K562 (cell line): Measurements from ENCODE around the gene OR52A5. TPM values are rescaled to one million over a fixed set of nuclear protein-coding genes. Genes with fewer than 3 reads are reported as not detected.

Experiments
- BRD4 ChIP-seq: fragments of 200-600 bp; sonication (generic); IDR thresholded peaks from 2 replicates; pipeline ENCODE4 v1.6.1; 2017; ENCODE audit warnings: inconsistent platforms
- CTBP1 ChIP-seq: fragments of 450-650 bp; IDR thresholded peaks from 2 replicates; pipeline ENCODE4 v1.6.1; 2016; ENCODE audit warnings: borderline replicate concordance
- E4F1 ChIP-seq: fragments of 250-450 bp; sonication (Bioruptor Pico); IDR thresholded peaks from 2 replicates; pipeline ENCODE4 v1.5.0; 2021; ENCODE audit warnings: mild to moderate bottlenecking, borderline replicate concordance
- EGR1 ChIP-seq: fragments of 450-650 bp; conservative IDR thresholded peaks from 2 replicates; pipeline ENCODE4 v1.6.1; 2017; ENCODE audit warnings: mild to moderate bottlenecking
- FOXA1 ChIP-seq: fragments of 450-650 bp; IDR thresholded peaks from 2 replicates; pipeline ENCODE4 v1.6.1; 2016; ENCODE audit warnings: mild to moderate bottlenecking, borderline replicate concordance
- GTF3C2 ChIP-seq: IDR thresholded peaks from 3 replicates; pipeline ENCODE4 v1.6.1; 2011; ENCODE audit warnings: borderline replicate concordance, mild to moderate bottlenecking, moderate library complexity; ENCODE audit not compliant: insufficient read length; ENCODE audit errors: extremely low read depth
- HBP1 ChIP-seq: fragments of 450-650 bp; formaldehyde crosslinking; IDR thresholded peaks from 2 replicates; pipeline ENCODE4 v1.4.0; 2022; ENCODE audit warnings: missing genetic modification characterization
- MEF2D ChIP-seq: conservative IDR thresholded peaks from 2 replicates; pipeline ENCODE4 v1.6.1; 2016; ENCODE audit warnings: low read depth, missing genetic modification characterization, missing compliant biosample characterization
- MTA3 ChIP-seq: fragments of 450-650 bp; formaldehyde crosslinking; IDR thresholded peaks from 2 replicates; pipeline ENCODE4 v1.6.1; 2017; ENCODE audit warnings: mild to moderate bottlenecking, borderline replicate concordance
- SP2 ChIP-seq: IDR thresholded peaks from 2 replicates; pipeline ENCODE4 v1.6.1; 2011; ENCODE audit warnings: mild to moderate bottlenecking, low read depth, low read length, moderate library complexity; ENCODE audit not compliant: poor library complexity, severe bottlenecking; ENCODE audit errors: extremely low read depth
- TEAD4 ChIP-seq, 2 experiments: sonication (generic) in 1 of 2; formaldehyde crosslinking in 1 of 2; IDR thresholded peaks; 2 replicates each; pipeline versions ENCODE4 v1.6.1 to v1.8.0; 2012 to 2022; ENCODE audit warnings: borderline replicate concordance in 1 of 2, inconsistent platforms in 1 of 2, low read length in 1 of 2, mild to moderate bottlenecking in 1 of 2, missing genetic modification reagents in 1 of 2
- U2AF2 ChIP-seq: fragments of 200-400 bp; formaldehyde crosslinking; optimal IDR thresholded peaks from 2 replicates; pipeline ENCODE3; 2017; ENCODE audit warnings: low read depth, mild to moderate bottlenecking, low read length
- ZBTB49 ChIP-seq: sonication (generic); formaldehyde crosslinking; IDR thresholded peaks from 2 replicates; pipeline ENCODE4 v1.8.0; 2022; ENCODE audit warnings: missing genetic modification reagents, mild to moderate bottlenecking, borderline replicate concordance
- ZKSCAN3 ChIP-seq: fragments of 250-450 bp; sonication (Bioruptor Pico); IDR thresholded peaks from 2 replicates; pipeline ENCODE4 v1.4.0; 2020
- ZNF717 ChIP-seq: fragments of 250-450 bp; sonication (Bioruptor Pico); IDR thresholded peaks from 2 replicates; pipeline ENCODE4 v1.5.0; 2021
- polyA plus RNA-seq, 8 experiments: library from polyadenylated mRNA; depleted of rRNA in 4 of 8; stranded (reverse) in 5 of 8; unstranded in 3 of 8; fragments of >200 nt; fragmentation: Nextera tagmentation in 2 of 8; fragmentation: Illumina TruSeq in 1 of 8; extraction: Ambion mirVana in 2 of 8; extraction: Trizol in 1 of 8; gene quantifications; 2 replicates each; pipeline versions ENCODE4 v1.2.1 to v1.2.3, GENCODE V29; 2011 to 2014; ENCODE audit warnings: inconsistent platforms in 1 of 8, missing spikeins in 1 of 8
- total RNA-seq, 7 experiments: library from RNA; depleted of rRNA in 6 of 7; stranded (reverse); fragments of >200 nt in 6 of 7; fragmentation: Illumina TruSeq in 2 of 7; extraction: Trizol in 2 of 7; gene quantifications; 2 replicates each; pipeline versions ENCODE4 v1.2.1 to v1.2.3, GENCODE V29; 2011 to 2021; ENCODE audit warnings: low replicate concordance in 1 of 7
- TF ChIP-seq, protein P1 (sequence below): fragments of 450-650 bp; formaldehyde crosslinking; conservative IDR thresholded peaks from 2 replicates; pipeline ENCODE4 v1.4.0; 2022; ENCODE audit warnings: mild to moderate bottlenecking, missing genetic modification characterization

The OR52A5 gene
- total and polyA plus RNA-seq, 9 of the 15 experiments (the other 6 are each of a cell fraction or from before 2014, with no cell fraction given): 0.04 to 1.1 (median 0.94) TPM; not detected in 6

DNA sequence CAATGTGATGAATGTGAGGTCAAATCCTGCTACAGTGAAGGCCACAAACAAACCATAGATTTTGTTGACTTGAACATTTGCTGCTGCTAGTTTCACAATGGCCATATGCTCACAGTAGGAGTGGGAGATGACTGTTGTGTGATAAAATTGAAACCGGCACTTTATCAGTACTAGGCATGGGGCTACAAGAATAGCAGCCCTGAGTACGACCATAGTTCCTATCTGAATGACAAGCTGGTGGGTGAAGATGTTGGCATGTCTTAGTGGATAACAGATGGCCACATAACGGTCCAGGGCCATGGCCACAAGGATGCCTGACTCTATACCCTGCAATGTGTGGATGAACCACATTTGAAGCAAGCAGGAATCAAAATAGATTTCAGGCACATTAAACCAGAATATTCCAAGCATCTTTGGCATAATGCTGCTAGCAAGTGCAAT, 13.6 kb upstream of the OR52A5 start (continued):
- TF ChIP-seq GTF3C2 (no peak), BRD4 (no peak), TEAD4 (IDR thresholded peaks at IDR 0.05; ENCODE audit: low read length) (peak; percentile 99), TEAD4 (CRISPR knock-in tag; IDR thresholded peaks at IDR 0.05; ENCODE audit: borderline replicate concordance) (no peak), HBP1 (CRISPR knock-in tag) (no peak), MTA3 (peak; percentile 69; the same call in 1 of the 2 replicates), ZNF717 (no peak), SP2 (no peak), U2AF2 (no peak), EGR1 (peak; percentile 35; the same call in 1 of the 2 replicates), ZBTB49 (no peak), MEF2D (tag) (peak; percentile 88; the same call in 1 of the 2 replicates), FOXA1 (no peak), ZKSCAN3 (CRISPR knock-in tag) (no peak), E4F1 (CRISPR knock-in tag) (no peak), CTBP1 (peak; percentile 68; the same call in 1 of the 2 replicates)
- TF ChIP-seq, protein P1, sequence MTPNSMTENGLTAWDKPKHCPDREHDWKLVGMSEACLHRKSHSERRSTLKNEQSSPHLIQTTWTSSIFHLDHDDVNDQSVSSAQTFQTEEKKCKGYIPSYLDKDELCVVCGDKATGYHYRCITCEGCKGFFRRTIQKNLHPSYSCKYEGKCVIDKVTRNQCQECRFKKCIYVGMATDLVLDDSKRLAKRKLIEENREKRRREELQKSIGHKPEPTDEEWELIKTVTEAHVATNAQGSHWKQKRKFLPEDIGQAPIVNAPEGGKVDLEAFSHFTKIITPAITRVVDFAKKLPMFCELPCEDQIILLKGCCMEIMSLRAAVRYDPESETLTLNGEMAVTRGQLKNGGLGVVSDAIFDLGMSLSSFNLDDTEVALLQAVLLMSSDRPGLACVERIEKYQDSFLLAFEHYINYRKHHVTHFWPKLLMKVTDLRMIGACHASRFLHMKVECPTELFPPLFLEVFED (CRISPR knock-in tag): no peak
